Ishikawa (cell line): ENCODE data around the gene FAM8A1.

Experiments used
- CEBPB ChIP-seq: IDR thresholded peaks from 2 replicates; pipeline ENCODE4 v1.6.1; 2012
- CREB1 ChIP-seq: IDR thresholded peaks from 2 replicates; pipeline ENCODE4 v1.6.1; 2012; ENCODE audit warnings: low read depth
- EGR1 ChIP-seq: IDR thresholded peaks from 2 replicates; pipeline ENCODE4 v1.6.1; 2012
- EP300 ChIP-seq: IDR thresholded peaks from 2 replicates; pipeline ENCODE4 v1.6.1; 2012; ENCODE audit warnings: borderline replicate concordance
- FOXM1 ChIP-seq: IDR thresholded peaks from 2 replicates; pipeline ENCODE4 v1.6.1; 2012; ENCODE audit warnings: low read depth, borderline replicate concordance
- MAX ChIP-seq: IDR thresholded peaks from 2 replicates; pipeline ENCODE4 v1.6.1; 2012
- NFIC ChIP-seq: IDR thresholded peaks from 2 replicates; pipeline ENCODE4 v1.6.1; 2012
- RAD21 ChIP-seq: IDR thresholded peaks from 2 replicates; pipeline ENCODE4 v1.6.1; 2012; ENCODE audit warnings: low read depth
- REST ChIP-seq: IDR thresholded peaks from 2 replicates; pipeline ENCODE4 v1.6.1; 2012; ENCODE audit warnings: low read depth, mild to moderate bottlenecking
- TAF1 ChIP-seq: IDR thresholded peaks from 2 replicates; pipeline ENCODE4 v1.6.1; 2012; ENCODE audit warnings: low read depth, mild to moderate bottlenecking
- TCF12 ChIP-seq: IDR thresholded peaks from 2 replicates; pipeline ENCODE4 v1.6.1; 2012; ENCODE audit warnings: low read depth
- TEAD4 ChIP-seq: IDR thresholded peaks from 2 replicates; pipeline ENCODE4 v1.6.1; 2012
- USF1 ChIP-seq: IDR thresholded peaks from 2 replicates; pipeline ENCODE4 v1.6.1; 2012
- YY1 ChIP-seq: IDR thresholded peaks from 2 replicates; pipeline ENCODE4 v1.6.1; 2012; ENCODE audit warnings: low read depth
- ZBTB7A ChIP-seq: IDR thresholded peaks from 2 replicates; pipeline ENCODE4 v1.6.1; 2012; ENCODE audit warnings: low read depth

The FAM8A1 gene

GRCh38 chr6:17633465-17634188, 33.5 kb downstream of the FAM8A1 start:
- TF ChIP-seq REST (no peak), EGR1 (no peak), TEAD4 (no peak), CEBPB (no peak), FOXM1 (no peak), NFIC (no peak), RAD21 (no peak), CREB1 (no peak), YY1 (no peak), TCF12 (no peak), TAF1 (no peak), MAX (no peak), USF1 (no peak), ZBTB7A (no peak), EP300 (no peak)

- no peak for TF ChIP-seq ZBTB7A
- no peak for TF ChIP-seq MAX
- TF ChIP-seq REST = no peak
- TF ChIP-seq EP300 = no peak
- TF ChIP-seq USF1 = no peak
- TF ChIP-seq CEBPB = no peak
- no peak for TF ChIP-seq TCF12
- TF ChIP-seq NFIC = no peak
- no peak for TF ChIP-seq YY1
- no peak for TF ChIP-seq EGR1
- TF ChIP-seq RAD21 = no peak
- TF ChIP-seq CREB1 = no peak
Observed at GRCh38 chr6:17635568-17635967, 35.5 kb downstream of the FAM8A1 start.

GRCh38 chr6:17638212-17638715, 38.2 kb downstream of the FAM8A1 start:
- no peak for TF ChIP-seq TCF12
- TF ChIP-seq REST = no peak
- TF ChIP-seq RAD21 = no peak
- TF ChIP-seq CEBPB = no peak
- TF ChIP-seq TEAD4 = no peak
- no peak for TF ChIP-seq EGR1
- no peak for TF ChIP-seq ZBTB7A
- TF ChIP-seq TAF1 = no peak
- TF ChIP-seq EP300 = no peak
- no peak for TF ChIP-seq NFIC
- TF ChIP-seq YY1 = no peak
- TF ChIP-seq MAX = no peak
- no peak for TF ChIP-seq CREB1
- TF ChIP-seq FOXM1 = no peak
- TF ChIP-seq USF1 = no peak
